Adipocyte (in vitro differentiated cells): ENCODE results near the gene PRDX1.

ENCODE experiments used
- DNase-seq: peaks from one replicate; pipeline ENCODE4 v3.0.0-alpha.2; 2015; ENCODE audit warnings: low read depth
- H3K27me3 ChIP-seq: replicated peaks from 2 replicates; pipeline ENCODE4 v1.7.0; 2013; ENCODE audit warnings: mild to moderate bottlenecking, low read length, moderate library complexity; ENCODE audit not compliant: control insufficient read depth, insufficient read depth
- H3K36me3 ChIP-seq: 2 replicates; pipeline ENCODE4 v1.7.0; 2013; ENCODE audit warnings: low read length, mild to moderate bottlenecking, moderate library complexity; ENCODE audit not compliant: control insufficient read depth, insufficient read depth, severe bottlenecking
- H3K4me1 ChIP-seq: 2 replicates; pipeline ENCODE4 v1.7.0; 2013; ENCODE audit warnings: mild to moderate bottlenecking, low read length, moderate library complexity; ENCODE audit not compliant: control insufficient read depth, insufficient read depth
- H3K4me3 ChIP-seq: 2 replicates; pipeline ENCODE4 v1.7.0; 2013; ENCODE audit warnings: mild to moderate bottlenecking, low read length, moderate library complexity
- H3K9ac ChIP-seq: 2 replicates; pipeline ENCODE4 v1.7.0; 2013; ENCODE audit warnings: mild to moderate bottlenecking, low read length, moderate library complexity
- H3K9me3 ChIP-seq: 2 replicates; pipeline ENCODE4 v1.7.0; 2013; ENCODE audit warnings: mild to moderate bottlenecking, low read length, moderate library complexity; ENCODE audit not compliant: control insufficient read depth

The PRDX1 gene

GRCh38 chr1:45551684-45552083 lies 30.0 kb upstream of the PRDX1 start:
- H3K36me3 ChIP-seq, result no peaks in the 10 kb centered on the region

DNA sequence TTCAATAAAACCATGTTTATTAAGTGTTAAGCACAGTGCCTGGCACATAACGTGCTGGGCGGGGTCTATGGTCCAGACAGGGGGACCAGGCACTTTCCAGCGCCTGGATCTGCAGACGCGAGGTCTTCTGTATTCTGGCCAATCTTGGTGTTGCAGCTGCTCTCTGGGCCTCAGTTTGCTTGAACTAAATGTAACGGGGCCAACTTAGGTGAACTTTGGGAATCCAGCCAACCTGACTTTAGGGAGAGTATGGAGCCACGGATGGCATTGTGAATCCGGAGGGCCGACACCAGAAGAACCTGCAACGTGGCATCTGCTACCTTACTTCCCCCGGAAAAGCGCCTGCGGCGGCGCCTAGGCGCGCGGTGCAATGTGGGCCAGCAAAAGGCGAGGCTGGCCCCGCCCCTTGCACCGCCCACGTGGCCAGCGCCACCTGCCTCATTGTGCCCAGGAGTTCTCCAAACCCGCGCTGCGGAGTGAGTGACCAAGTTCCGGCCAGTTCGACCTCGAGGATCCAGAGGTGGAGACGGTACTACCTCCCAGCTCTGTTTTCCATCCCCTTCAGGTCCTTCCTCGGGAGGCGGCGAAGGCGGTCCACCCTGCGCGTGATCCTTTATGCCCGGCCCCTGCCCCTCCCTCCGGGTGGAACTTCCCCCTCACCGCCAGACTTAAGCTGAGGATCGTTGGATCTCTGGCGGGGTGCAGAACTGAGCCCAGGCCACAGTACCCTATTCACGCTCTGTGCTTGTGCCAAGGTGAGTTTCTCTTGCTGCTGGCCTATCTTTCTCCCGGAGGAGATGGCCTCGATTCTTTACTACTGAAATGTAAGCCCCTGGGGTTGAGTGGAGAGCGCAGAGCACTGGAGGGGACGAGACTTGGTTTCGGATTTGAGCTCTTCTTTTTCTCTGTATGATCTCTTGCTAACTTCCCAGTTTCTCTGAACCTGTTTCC lies 29.0 kb upstream of the PRDX1 start, which contains the start of gene AKR1A1:
Gene AKR1A1, plus strand, starts transcription at position 426 of the 951 bp plus-strand sequence. CDS start 10,969 bp downstream, outside the sequence.
- peaks cover 8% of the 10 kb centered on the region for H3K4me1 ChIP-seq
- peak within 1 kb of the TSS; percentile 92 for H3K9ac ChIP-seq
- H3K4me3 ChIP-seq, result peak within 1 kb of the TSS; percentile 92
- no peaks in the 10 kb centered on the region for H3K27me3 ChIP-seq
- DNase-seq, result peak; percentile 92
- H3K36me3 ChIP-seq, result no peaks in the 10 kb centered on the region
- H3K9me3 ChIP-seq, result no peaks in the 10 kb centered on the region

More at GRCh38 chr1:45551684-45552083, 30.0 kb upstream of the PRDX1 start:
- Histone ChIP-seq H3K4me1 (peaks cover 8% of the 10 kb centered on the region), H3K9ac (peak overlapping the region; percentile 92), H3K9me3 (no peaks in the 10 kb centered on the region), H3K27me3 (no peaks in the 10 kb centered on the region), H3K4me3 (peak overlapping the region; percentile 92)
- no peak for DNase-seq

DNA sequence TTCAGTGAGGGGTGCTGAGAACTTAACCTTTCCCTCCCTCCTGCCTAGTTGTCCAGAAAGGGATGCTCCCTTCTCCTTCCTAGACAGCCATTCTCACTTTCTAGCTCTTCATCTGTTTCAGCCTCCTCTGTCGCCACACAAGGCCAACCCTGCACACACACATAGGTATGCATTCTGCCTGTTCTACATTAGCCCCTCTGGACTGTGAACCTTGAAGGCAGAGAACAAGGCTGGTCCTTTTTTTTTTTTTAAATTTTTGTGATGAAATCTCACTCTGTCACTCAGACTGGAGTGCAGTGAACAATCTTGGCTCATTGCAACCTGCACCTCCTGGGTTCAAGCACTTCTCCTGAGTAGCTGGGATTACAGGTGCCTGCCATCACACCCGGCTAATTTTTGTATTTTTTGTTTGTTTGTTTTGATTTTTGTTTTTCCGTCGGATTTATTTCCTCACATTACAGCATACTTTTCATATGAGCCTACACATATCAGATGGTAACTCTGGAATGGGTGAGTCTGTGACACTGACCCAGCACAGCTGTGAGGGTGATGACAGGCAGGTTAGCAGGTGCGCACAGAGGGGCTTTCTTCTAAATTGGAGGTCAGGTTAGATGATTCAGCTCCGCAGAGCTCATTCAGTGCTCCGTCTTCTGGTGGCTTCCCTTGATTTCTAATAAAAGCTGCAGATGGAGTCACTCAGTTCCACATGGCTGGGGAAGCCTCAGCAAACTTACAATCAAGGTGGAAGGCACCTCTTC lies 24.0 kb upstream of the PRDX1 start:
- no peaks in the 10 kb centered on the region for H3K36me3 ChIP-seq
- H3K27me3 ChIP-seq, result no peaks in the 10 kb centered on the region
- H3K9ac ChIP-seq, result no peak overlapping the region
- no peak overlapping the region for H3K4me3 ChIP-seq
- H3K9me3 ChIP-seq, result no peaks in the 10 kb centered on the region
- DNase-seq, result no peak
- H3K4me1 ChIP-seq, result peaks cover 6% of the 10 kb centered on the region

GRCh38 chr1:45545019-45545493 lies 23.4 kb upstream of the PRDX1 start:
- no peak for DNase-seq

GRCh38 chr1:45544530-45544929 lies 22.8 kb upstream of the PRDX1 start:
- Histone ChIP-seq H3K27me3 (no peaks in the 10 kb centered on the region), H3K4me1 (peaks cover 6% of the 10 kb centered on the region), H3K36me3 (no peaks in the 10 kb centered on the region), H3K4me3 (no peak overlapping the region), H3K9me3 (no peaks in the 10 kb centered on the region), H3K9ac (no peak overlapping the region)
- no peak for DNase-seq

More at GRCh38 chr1:45545019-45545493, 23.4 kb upstream of the PRDX1 start:
- H3K9me3 ChIP-seq, result no peaks in the 10 kb centered on the region
- no peaks in the 10 kb centered on the region for H3K27me3 ChIP-seq
- H3K4me1 ChIP-seq, result peaks cover 6% of the 10 kb centered on the region
- no peak overlapping the region for H3K4me3 ChIP-seq
- H3K9ac ChIP-seq, result no peak overlapping the region
- no peaks in the 10 kb centered on the region for H3K36me3 ChIP-seq

- no peak overlapping the region for H3K9ac ChIP-seq
- no peak overlapping the region for H3K4me3 ChIP-seq
- no peak for DNase-seq
These were observed 22.1 kb upstream of the PRDX1 start for GRCh38 chr1:45543581-45544417.

DNA sequence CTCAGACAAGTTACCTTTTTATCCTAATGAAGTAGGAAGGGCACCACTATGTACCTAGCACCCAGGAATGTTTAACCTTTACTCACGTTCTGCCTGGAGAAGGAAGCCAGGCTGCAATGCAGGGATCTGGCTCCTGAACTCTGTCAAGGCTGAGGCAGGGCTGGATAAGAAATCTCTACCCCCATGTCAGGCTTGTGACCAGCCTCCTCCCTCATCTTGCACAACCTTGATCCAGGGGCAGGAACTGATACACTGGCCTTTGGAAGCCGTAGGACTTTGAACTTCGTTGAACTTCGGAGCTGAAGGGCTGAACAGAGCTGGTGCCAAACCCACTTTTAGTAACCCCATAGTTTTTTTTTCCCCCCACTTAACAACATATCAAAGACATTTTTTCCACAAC lies 20.9 kb upstream of the PRDX1 start:
- peaks cover 6% of the 10 kb centered on the region for H3K4me1 ChIP-seq
- no peaks in the 10 kb centered on the region for H3K27me3 ChIP-seq
- H3K9ac ChIP-seq, result no peak overlapping the region
- no peaks in the 10 kb centered on the region for H3K36me3 ChIP-seq
- H3K4me3 ChIP-seq, result no peak overlapping the region
- H3K9me3 ChIP-seq, result no peaks in the 10 kb centered on the region
- no peak for DNase-seq

More at GRCh38 chr1:45543581-45544417, 22.1 kb upstream of the PRDX1 start:
- Histone ChIP-seq H3K27me3 (no peaks in the 10 kb centered on the region), H3K4me1 (peaks cover 6% of the 10 kb centered on the region), H3K36me3 (no peaks in the 10 kb centered on the region), H3K9me3 (no peaks in the 10 kb centered on the region)

DNA sequence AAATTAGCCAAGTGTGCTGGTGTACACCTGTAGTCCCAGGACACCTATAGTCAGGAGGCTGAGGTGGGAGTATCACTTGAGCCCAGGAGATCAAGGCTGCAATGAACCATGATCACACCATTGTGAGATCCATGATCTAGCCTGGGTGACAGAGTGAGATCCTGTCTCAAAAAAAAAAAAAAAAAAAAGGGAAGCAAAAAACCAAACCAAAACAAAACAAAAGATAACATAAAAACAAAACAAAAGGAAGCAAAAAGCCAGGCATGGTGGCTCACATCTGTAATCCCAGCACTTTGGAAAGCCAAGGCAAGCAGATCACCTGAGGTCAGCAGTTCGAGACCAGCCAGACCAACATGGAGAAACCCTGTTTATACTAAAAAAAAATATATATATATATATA lies 19.5 kb upstream of the PRDX1 start:
- peaks cover 6% of the 10 kb centered on the region for H3K4me1 ChIP-seq
- H3K36me3 ChIP-seq, result no peaks in the 10 kb centered on the region
- H3K9ac ChIP-seq, result no peak overlapping the region
- H3K9me3 ChIP-seq, result no peaks in the 10 kb centered on the region
- DNase-seq, result no peak
- H3K27me3 ChIP-seq, result no peaks in the 10 kb centered on the region
- no peak overlapping the region for H3K4me3 ChIP-seq

- no peaks in the 10 kb centered on the region for H3K9me3 ChIP-seq
- DNase-seq, result no peak
- H3K4me1 ChIP-seq, result no peaks in the 10 kb centered on the region
- H3K4me3 ChIP-seq, result no peak overlapping the region
- no peaks in the 10 kb centered on the region for H3K27me3 ChIP-seq
- H3K36me3 ChIP-seq, result no peaks in the 10 kb centered on the region
- no peak overlapping the region for H3K9ac ChIP-seq
These were observed 15.2 kb upstream of the PRDX1 start for GRCh38 chr1:45536886-45537285.

DNA sequence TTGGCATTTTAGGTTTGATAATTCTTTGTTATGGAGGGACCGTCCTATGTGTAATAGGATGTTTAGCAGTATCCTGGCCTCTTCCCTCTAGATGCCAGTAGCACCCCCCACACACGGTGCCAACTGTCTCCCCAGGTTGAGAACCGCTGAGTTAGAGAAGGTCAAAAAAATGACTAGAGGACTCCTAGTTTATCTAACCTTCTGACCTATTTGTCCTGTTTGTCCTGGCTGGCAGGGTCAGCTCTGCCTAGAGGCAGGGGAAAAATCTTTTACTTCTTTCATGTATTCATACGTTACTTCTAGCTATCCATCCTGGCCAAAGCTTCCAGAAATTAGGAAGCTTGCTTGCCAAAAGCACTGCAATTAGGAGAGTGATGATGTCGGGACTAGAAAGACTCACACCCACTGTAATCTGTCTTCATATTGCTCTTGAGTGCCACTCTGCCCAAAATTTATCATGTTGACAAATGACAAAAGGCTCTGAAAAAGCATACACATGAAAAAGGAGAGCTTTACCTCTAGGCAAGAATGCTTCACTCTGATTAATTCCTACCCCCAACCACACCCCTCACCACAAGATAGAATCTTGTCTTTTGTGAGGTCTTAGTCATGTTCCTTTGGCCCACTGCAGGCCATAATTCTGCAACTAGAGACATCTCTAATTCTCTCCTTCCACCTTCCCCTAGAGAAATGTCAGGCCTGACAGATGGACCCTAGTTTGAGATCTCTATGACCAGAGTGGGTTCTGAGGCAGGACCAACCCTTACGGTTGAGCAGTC lies 14.5 kb upstream of the PRDX1 start:
- H3K4me3 ChIP-seq, result no peak overlapping the region
- H3K4me1 ChIP-seq, result no peaks in the 10 kb centered on the region
- H3K36me3 ChIP-seq, result no peaks in the 10 kb centered on the region
- DNase-seq, result no peak
- no peaks in the 10 kb centered on the region for H3K27me3 ChIP-seq
- no peaks in the 10 kb centered on the region for H3K9me3 ChIP-seq
- no peak overlapping the region for H3K9ac ChIP-seq
